ENCODE measurements around the gene PPP1R2B.

PPP1R2B gene

DNA sequence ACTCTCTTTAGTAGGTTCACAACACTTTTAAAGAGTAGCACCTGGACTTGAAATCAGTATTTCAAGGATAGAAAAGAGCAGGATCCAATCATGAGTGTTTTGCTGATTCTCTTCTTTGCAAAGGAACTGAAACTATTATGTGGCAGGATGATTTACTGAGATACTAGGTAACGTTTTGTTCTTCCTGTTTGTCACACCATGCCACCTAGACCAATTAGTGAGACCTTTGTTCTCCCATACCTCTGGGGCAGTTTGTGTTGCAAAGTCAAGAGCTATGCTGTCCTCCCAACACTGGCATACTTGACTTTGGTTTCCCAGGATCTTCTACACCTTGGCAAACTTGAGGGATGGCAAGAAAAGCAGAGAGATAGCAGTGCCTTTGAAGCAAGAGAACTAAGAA is 43.4 kb downstream of the PPP1R2B start:
- Histone ChIP-seq H3K27ac (no peak overlapping the region), H3K4me3 (no peak overlapping the region)
- TF ChIP-seq, protein P1, sequence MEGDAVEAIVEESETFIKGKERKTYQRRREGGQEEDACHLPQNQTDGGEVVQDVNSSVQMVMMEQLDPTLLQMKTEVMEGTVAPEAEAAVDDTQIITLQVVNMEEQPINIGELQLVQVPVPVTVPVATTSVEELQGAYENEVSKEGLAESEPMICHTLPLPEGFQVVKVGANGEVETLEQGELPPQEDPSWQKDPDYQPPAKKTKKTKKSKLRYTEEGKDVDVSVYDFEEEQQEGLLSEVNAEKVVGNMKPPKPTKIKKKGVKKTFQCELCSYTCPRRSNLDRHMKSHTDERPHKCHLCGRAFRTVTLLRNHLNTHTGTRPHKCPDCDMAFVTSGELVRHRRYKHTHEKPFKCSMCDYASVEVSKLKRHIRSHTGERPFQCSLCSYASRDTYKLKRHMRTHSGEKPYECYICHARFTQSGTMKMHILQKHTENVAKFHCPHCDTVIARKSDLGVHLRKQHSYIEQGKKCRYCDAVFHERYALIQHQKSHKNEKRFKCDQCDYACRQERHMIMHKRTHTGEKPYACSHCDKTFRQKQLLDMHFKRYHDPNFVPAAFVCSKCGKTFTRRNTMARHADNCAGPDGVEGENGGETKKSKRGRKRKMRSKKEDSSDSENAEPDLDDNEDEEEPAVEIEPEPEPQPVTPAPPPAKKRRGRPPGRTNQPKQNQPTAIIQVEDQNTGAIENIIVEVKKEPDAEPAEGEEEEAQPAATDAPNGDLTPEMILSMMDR (IDR thresholded peaks at IDR 0.05): no peak
- DNase-seq (ENCODE audit: low spot score): no peak

DNA sequence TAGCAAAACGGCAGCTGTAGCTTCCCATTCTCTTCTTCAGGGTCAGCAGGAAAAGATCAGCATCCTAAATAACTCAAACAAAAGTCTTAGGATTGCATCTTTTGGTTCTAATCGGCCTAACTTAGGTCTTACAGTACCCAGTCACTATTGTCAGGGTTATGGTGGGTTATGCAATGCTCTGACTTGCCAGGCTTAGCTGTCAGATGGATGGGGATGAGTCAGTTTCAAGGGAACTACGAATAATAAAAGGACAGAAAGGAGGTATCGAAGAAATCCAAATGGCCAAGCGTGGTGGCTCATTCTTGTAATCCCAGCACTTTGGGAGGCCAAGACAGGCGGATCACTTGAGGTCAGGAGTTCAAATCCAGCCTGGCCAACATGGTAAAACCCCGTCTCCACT is 46.5 kb downstream of the PPP1R2B start:
- Histone ChIP-seq H3K27ac (no peak overlapping the region), H3K4me3 (no peak overlapping the region)
- TF ChIP-seq, protein P1 (IDR thresholded peaks at IDR 0.05): no peak
- no peak for DNase-seq (ENCODE audit: low spot score)

Data from coronary artery (tissue), 2 donors.